GM12878 (cell line): ENCODE measurements around the gene GCNT2. TPM values are rescaled to one million over a fixed set of nuclear protein-coding genes. Genes with fewer than 3 reads are reported as not detected.

Experiments
- ATAC-seq: fragments of 200-7000 bp; cut with Tn5 transposase; 3 replicates; pipeline ENCODE4 v1.9.1; 2020; ENCODE audit warnings: mild to moderate bottlenecking, moderate library complexity
- BruUV-seq: library from RNA; stranded (reverse); fragments of 400-500 nt; replicated peaks from 2 replicates; lab custom pipeline; 2021; lab: Mats Ljungman, UMichigan
- CTCF ChIA-PET: fragments of 300-600 bp; sonication (Branson Sonifier 250); formaldehyde crosslinking; extraction: SDS; loops from one replicate; lab custom pipeline; 2021; ENCODE audit warnings: inconsistent platforms; lab: Yijun Ruan, JAX
- POLR2A ChIA-PET: fragments of 350-600 bp; formaldehyde crosslinking; extraction: SDS; loops from one replicate; lab custom pipeline; 2021; ENCODE audit warnings: inconsistent platforms; lab: Charles Lee
- RAD21 ChIA-PET: fragments of 300-600 bp; sonication (Branson Sonifier 250); formaldehyde crosslinking; loops from one replicate; lab custom pipeline; 2023; ENCODE audit warnings: antibody characterized with exemption; ENCODE audit not compliant: unreplicated experiment; lab: Charles Lee
- SMC1A ChIA-PET: fragments of 300-600 bp; sonication (Branson Sonifier 250); formaldehyde crosslinking; loops from one replicate; lab custom pipeline; 2023; ENCODE audit not compliant: unreplicated experiment, uncharacterized antibody; lab: Charles Lee
- DNase-seq: peaks from one replicate; pipeline ENCODE4 v3.0.0-alpha.2; 2011; ENCODE audit warnings: low read depth, low spot score
- FAIRE-seq: peaks from 3 replicates; lab custom pipeline; 2011; peaks lifted over from hg19 to GRCh38; lab: Jason Lieb, UNC
- H2AFZ ChIP-seq: 2 replicates; pipeline ENCODE4 v1.6.0; 2011; ENCODE audit warnings: low read depth, low read length, control low read depth; ENCODE audit not compliant: control insufficient read depth
- H3K27ac ChIP-seq: 2 replicates; pipeline ENCODE4 v1.5.1; 2011; ENCODE audit warnings: control low read depth; ENCODE audit not compliant: control insufficient read depth, insufficient read depth
- H3K27me3 ChIP-seq, 2 experiments: replicated peaks in 1 of 2; 2 replicates each; pipeline versions ENCODE4 v1.6.0 to v1.6.1; 2011; ENCODE audit warnings: low read length in 1 of 2; ENCODE audit not compliant: control insufficient read depth in 2 of 2, insufficient read depth in 2 of 2
- H3K36me3 ChIP-seq, 2 experiments: 2 replicates each; pipeline ENCODE4 v1.5.1; 2011; ENCODE audit warnings: low read length in 1 of 2; ENCODE audit not compliant: control insufficient read depth in 2 of 2, insufficient read depth in 2 of 2
- H3K4me1 ChIP-seq: 2 replicates; pipeline ENCODE4 v1.6.1; 2011; ENCODE audit warnings: mild to moderate bottlenecking, low read length, moderate library complexity, mixed read lengths; ENCODE audit not compliant: control insufficient read depth, insufficient read depth
- H3K4me2 ChIP-seq: 2 replicates; pipeline ENCODE4 v1.6.0; 2011; ENCODE audit warnings: control low read depth; ENCODE audit not compliant: control insufficient read depth, insufficient read depth
- H3K4me3 ChIP-seq: fragments of 200-600 bp; sonication (generic); 2 replicates; pipeline ENCODE4 v1.5.1; 2016
- H3K79me2 ChIP-seq: 2 replicates; pipeline ENCODE4 v1.6.0; 2011; ENCODE audit warnings: low read length; ENCODE audit not compliant: control insufficient read depth, insufficient read depth
- H3K9ac ChIP-seq: 2 replicates; pipeline ENCODE4 v1.8.0; 2011; ENCODE audit warnings: low read length, control low read depth, mixed read lengths; ENCODE audit not compliant: control insufficient read depth, insufficient read depth
- H3K9me3 ChIP-seq: replicated peaks from 3 replicates; pipeline ENCODE4 v1.5.1; 2011; ENCODE audit warnings: mild to moderate bottlenecking, low read length; ENCODE audit not compliant: control insufficient read depth, insufficient read depth
- H4K20me1 ChIP-seq: 2 replicates; pipeline ENCODE4 v1.6.0; 2011; ENCODE audit not compliant: control insufficient read depth, insufficient read depth
- BCL11A ChIP-seq: IDR thresholded peaks from 2 replicates; pipeline ENCODE4 v1.6.1; 2011; ENCODE audit warnings: low read depth, low read length
- HDAC2 ChIP-seq: fragments of 200-600 bp; sonication (generic); IDR thresholded peaks from 2 replicates; pipeline ENCODE4 v1.6.1; 2017
- LARP7 ChIP-seq: fragments of 450-650 bp; IDR thresholded peaks from 2 replicates; pipeline ENCODE4 v1.6.1; 2017; ENCODE audit warnings: mild to moderate bottlenecking
- NRF1 ChIP-seq: conservative IDR thresholded peaks from 2 replicates; pipeline ENCODE4 v1.6.1; 2011; ENCODE audit warnings: mild to moderate bottlenecking, low read depth, low read length, improper control_type of control experiment
- RBBP5 ChIP-seq: fragments of 200-600 bp; sonication (generic); conservative IDR thresholded peaks from 2 replicates; pipeline ENCODE4 v1.6.1; 2016
- SIN3A ChIP-seq: IDR thresholded peaks from 2 replicates; pipeline ENCODE4 v1.6.1; 2012; ENCODE audit warnings: low read depth, low read length, improper control_type of control experiment
- SIX5 ChIP-seq: IDR thresholded peaks from 2 replicates; pipeline ENCODE4 v1.6.1; 2011; ENCODE audit warnings: mild to moderate bottlenecking, low read depth, low read length, moderate library complexity; ENCODE audit not compliant: severe bottlenecking
- SMAD1 ChIP-seq: fragments of 450-650 bp; IDR thresholded peaks from 2 replicates; pipeline ENCODE4 v1.6.1; 2018; ENCODE audit warnings: mild to moderate bottlenecking, low read depth; ENCODE audit not compliant: partially characterized antibody
- SPI1 ChIP-seq: IDR thresholded peaks from 2 replicates; pipeline ENCODE4 v1.6.1; 2011; ENCODE audit warnings: low read depth, mild to moderate bottlenecking, low read length, moderate library complexity, borderline replicate concordance; ENCODE audit not compliant: insufficient read depth
- STAT1 ChIP-seq: fragments of 450-650 bp; conservative IDR thresholded peaks from 2 replicates; pipeline ENCODE4 v1.6.1; 2014; ENCODE audit warnings: antibody characterized with exemption, mild to moderate bottlenecking
- TCF7 ChIP-seq: IDR thresholded peaks from 2 replicates; pipeline ENCODE4 v1.6.1; 2014; ENCODE audit warnings: antibody characterized with exemption, borderline replicate concordance
- WGBS: methylation state at CpG from one replicate; pipeline ENCODE4 v1.1.6; 2016; ENCODE audit warnings: low lambda C conversion rate; ENCODE audit not compliant: insufficient replicate concordance, insufficient coverage; ENCODE audit errors: missing lambda C conversion rate; 5-methylcytosine and 5-hydroxymethylcytosine counted together
- in situ Hi-C: fragments of 300-500 bp; cut with MboI; formaldehyde crosslinking; loops from 9 replicates; pipeline ENCODE4 v1.14.3; 2018; ENCODE audit warnings: mixed read lengths
- intact Hi-C: fragments of 100-400 bp; cut with micrococcal nuclease; formaldehyde crosslinking; loops from one replicate; pipeline ENCODE4 v1.14.2; 2022; ENCODE audit not compliant: unreplicated experiment
- polyA plus RNA-seq, 11 experiments: library from polyadenylated mRNA; depleted of rRNA in 4 of 11; unstranded in 6 of 11; stranded (reverse) in 5 of 11; fragments of >200 nt; fragmentation: Nextera tagmentation in 4 of 11; fragmentation: Illumina TruSeq in 1 of 11; extraction: Ambion mirVana in 4 of 11; extraction: Trizol in 1 of 11; gene quantifications; 1 replicate in 1 of 11; 2 replicates in 10 of 11; pipeline versions ENCODE4 v1.2.1 to v1.2.3, GENCODE V29; 2011 to 2016; ENCODE audit warnings: inconsistent platforms in 2 of 11, missing spikeins in 2 of 11, low read depth in 1 of 11
- total RNA-seq, 4 experiments: library from RNA; depleted of rRNA in 3 of 4; stranded (reverse); fragments of >200 nt in 3 of 4; fragmentation: Illumina TruSeq in 1 of 4; extraction: Trizol in 1 of 4; gene quantifications; 2 replicates each; pipeline versions ENCODE4 v1.2.1 to v1.2.3, GENCODE V29; 2013 to 2021
- TF ChIP-seq, protein P1 (sequence below): IDR thresholded peaks from 2 replicates; pipeline ENCODE4 v1.6.1; 2011; ENCODE audit warnings: borderline replicate concordance, low read depth, mild to moderate bottlenecking, moderate library complexity, low read length; ENCODE audit not compliant: insufficient read depth, poor library complexity, severe bottlenecking
- TF ChIP-seq, protein P2 (sequence below): IDR thresholded peaks from 2 replicates; pipeline ENCODE4 v1.6.1; 2012; ENCODE audit warnings: mild to moderate bottlenecking, low read depth, low read length
- TF ChIP-seq, protein P3 (sequence below): fragments of 450-650 bp; conservative IDR thresholded peaks from 2 replicates; pipeline ENCODE4 v1.6.1; 2017; ENCODE audit warnings: mild to moderate bottlenecking, moderate library complexity
- TF ChIP-seq, protein P4 (sequence below): fragments of 450-650 bp; IDR thresholded peaks from 2 replicates; pipeline ENCODE4 v1.6.1; 2017; ENCODE audit warnings: mild to moderate bottlenecking

GCNT2 gene
- total and polyA plus RNA-seq, 10 of the 15 experiments (the other 5 are each of a cell fraction or from before 2014, with no cell fraction given): 5.0 to 21.6 (median 11.9) TPM

DNA sequence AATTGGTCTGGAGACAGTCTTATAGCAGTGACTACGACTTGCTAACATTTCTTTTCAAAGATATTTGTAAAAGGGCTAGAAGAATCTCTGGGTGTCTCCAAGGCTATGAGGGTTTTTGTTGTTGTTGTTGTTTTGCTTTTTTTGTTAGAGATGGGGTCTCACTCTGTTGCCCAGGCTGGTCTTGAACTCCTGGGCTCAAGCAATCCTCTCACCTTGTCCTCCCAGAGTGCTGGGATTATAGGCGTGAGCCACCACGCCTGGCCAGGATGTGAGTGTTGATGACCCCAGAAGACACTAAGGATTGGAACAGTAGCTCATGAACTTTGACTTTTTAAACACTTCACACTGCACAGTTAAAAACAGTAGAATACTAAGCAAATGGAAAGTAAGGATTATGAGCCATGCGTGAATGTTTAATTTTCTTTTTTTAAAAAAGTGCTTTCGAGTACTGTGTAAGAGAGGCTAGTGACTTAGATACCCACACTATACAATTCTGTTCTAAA lies 76.4 kb downstream of the GCNT2 start:
- WGBS: 77% methylated on average over 5 of the region's 5 CpGs
- Histone ChIP-seq H3K4me1 (no peaks in the 10 kb centered on the region; the same call in 1 of the 2 replicates), H2AFZ (no peak overlapping the region), H3K9me3 (no peaks in the 10 kb centered on the region), H3K4me3 (no peak overlapping the region), H3K27me3 (no peaks in the 10 kb centered on the region), H3K4me2 (no peak overlapping the region), H3K9ac (no peak overlapping the region), H3K27ac (no peak overlapping the region), H3K36me3 (peaks cover 0 to 6% of the 10 kb centered on the region in 2 experiments; a peak in 2 of 4 replicates), H3K79me2 (no peaks in the 10 kb centered on the region; the same call in none of the 2 replicates), H4K20me1 (no peaks in the 10 kb centered on the region)
- ChIA-PET RAD21 (no interaction called here), CTCF (no interaction called here), SMC1A (no interaction called here), POLR2A (no interaction called here)
- no TSS peak for BruUV-seq
- ATAC-seq (no peak), DNase-seq (no peak), FAIRE-seq (no peak)
- in situ Hi-C loops: no loop called here
- TF ChIP-seq SMAD1 (no peak), NRF1 (no peak), SPI1 (no peak), HDAC2 (no peak), SIX5 (no peak), SIN3A (no peak), RBBP5 (no peak), BCL11A (no peak), LARP7 (no peak), TCF7 (no peak), STAT1 (no peak)
- TF ChIP-seq, protein P1, sequence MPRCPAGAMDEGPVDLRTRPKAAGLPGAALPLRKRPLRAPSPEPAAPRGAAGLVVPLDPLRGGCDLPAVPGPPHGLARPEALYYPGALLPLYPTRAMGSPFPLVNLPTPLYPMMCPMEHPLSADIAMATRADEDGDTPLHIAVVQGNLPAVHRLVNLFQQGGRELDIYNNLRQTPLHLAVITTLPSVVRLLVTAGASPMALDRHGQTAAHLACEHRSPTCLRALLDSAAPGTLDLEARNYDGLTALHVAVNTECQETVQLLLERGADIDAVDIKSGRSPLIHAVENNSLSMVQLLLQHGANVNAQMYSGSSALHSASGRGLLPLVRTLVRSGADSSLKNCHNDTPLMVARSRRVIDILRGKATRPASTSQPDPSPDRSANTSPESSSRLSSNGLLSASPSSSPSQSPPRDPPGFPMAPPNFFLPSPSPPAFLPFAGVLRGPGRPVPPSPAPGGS: no peak
- TF ChIP-seq, protein P2, sequence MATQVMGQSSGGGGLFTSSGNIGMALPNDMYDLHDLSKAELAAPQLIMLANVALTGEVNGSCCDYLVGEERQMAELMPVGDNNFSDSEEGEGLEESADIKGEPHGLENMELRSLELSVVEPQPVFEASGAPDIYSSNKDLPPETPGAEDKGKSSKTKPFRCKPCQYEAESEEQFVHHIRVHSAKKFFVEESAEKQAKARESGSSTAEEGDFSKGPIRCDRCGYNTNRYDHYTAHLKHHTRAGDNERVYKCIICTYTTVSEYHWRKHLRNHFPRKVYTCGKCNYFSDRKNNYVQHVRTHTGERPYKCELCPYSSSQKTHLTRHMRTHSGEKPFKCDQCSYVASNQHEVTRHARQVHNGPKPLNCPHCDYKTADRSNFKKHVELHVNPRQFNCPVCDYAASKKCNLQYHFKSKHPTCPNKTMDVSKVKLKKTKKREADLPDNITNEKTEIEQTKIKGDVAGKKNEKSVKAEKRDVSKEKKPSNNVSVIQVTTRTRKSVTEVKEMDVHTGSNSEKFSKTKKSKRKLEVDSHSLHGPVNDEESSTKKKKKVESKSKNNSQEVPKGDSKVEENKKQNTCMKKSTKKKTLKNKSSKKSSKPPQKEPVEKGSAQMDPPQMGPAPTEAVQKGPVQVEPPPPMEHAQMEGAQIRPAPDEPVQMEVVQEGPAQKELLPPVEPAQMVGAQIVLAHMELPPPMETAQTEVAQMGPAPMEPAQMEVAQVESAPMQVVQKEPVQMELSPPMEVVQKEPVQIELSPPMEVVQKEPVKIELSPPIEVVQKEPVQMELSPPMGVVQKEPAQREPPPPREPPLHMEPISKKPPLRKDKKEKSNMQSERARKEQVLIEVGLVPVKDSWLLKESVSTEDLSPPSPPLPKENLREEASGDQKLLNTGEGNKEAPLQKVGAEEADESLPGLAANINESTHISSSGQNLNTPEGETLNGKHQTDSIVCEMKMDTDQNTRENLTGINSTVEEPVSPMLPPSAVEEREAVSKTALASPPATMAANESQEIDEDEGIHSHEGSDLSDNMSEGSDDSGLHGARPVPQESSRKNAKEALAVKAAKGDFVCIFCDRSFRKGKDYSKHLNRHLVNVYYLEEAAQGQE: no peak
- TF ChIP-seq, protein P3, sequence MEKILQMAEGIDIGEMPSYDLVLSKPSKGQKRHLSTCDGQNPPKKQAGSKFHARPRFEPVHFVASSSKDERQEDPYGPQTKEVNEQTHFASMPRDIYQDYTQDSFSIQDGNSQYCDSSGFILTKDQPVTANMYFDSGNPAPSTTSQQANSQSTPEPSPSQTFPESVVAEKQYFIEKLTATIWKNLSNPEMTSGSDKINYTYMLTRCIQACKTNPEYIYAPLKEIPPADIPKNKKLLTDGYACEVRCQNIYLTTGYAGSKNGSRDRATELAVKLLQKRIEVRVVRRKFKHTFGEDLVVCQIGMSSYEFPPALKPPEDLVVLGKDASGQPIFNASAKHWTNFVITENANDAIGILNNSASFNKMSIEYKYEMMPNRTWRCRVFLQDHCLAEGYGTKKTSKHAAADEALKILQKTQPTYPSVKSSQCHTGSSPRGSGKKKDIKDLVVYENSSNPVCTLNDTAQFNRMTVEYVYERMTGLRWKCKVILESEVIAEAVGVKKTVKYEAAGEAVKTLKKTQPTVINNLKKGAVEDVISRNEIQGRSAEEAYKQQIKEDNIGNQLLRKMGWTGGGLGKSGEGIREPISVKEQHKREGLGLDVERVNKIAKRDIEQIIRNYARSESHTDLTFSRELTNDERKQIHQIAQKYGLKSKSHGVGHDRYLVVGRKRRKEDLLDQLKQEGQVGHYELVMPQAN: no peak
- TF ChIP-seq, protein P4, sequence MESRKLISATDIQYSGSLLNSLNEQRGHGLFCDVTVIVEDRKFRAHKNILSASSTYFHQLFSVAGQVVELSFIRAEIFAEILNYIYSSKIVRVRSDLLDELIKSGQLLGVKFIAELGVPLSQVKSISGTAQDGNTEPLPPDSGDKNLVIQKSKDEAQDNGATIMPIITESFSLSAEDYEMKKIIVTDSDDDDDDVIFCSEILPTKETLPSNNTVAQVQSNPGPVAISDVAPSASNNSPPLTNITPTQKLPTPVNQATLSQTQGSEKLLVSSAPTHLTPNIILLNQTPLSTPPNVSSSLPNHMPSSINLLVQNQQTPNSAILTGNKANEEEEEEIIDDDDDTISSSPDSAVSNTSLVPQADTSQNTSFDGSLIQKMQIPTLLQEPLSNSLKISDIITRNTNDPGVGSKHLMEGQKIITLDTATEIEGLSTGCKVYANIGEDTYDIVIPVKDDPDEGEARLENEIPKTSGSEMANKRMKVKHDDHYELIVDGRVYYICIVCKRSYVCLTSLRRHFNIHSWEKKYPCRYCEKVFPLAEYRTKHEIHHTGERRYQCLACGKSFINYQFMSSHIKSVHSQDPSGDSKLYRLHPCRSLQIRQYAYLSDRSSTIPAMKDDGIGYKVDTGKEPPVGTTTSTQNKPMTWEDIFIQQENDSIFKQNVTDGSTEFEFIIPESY: no peak
- intact Hi-C loops: no loop called here
